DOHH2 (cell line): ENCODE data around the gene MEOX1.

Experiments
- H3F3A ChIP-seq: fragments of 200-600 bp; sonication (generic), shearing (Covaris generic); 2 replicates; pipeline ENCODE4 v1.6.0; 2016; ENCODE audit warnings: antibody characterized with exemption, mild to moderate bottlenecking; ENCODE audit not compliant: control insufficient read depth, insufficient read depth
- H3K27ac ChIP-seq: fragments of 200-600 bp; sonication (generic); 2 replicates; pipeline ENCODE4 v1.5.1; 2014; ENCODE audit warnings: low read depth, mild to moderate bottlenecking, low read length, moderate library complexity
- H3K27me3 ChIP-seq: fragments of 200-600 bp; sonication (generic); 2 replicates; pipeline ENCODE4 v1.6.1; 2014; ENCODE audit warnings: mild to moderate bottlenecking, low read length, mixed read lengths; ENCODE audit not compliant: control insufficient read depth
- H3K36me3 ChIP-seq: fragments of 200-600 bp; sonication (generic); 2 replicates; pipeline ENCODE4 v1.6.1; 2014; ENCODE audit warnings: mild to moderate bottlenecking, low read length, moderate library complexity, mixed read lengths; ENCODE audit not compliant: control insufficient read depth
- H3K4me1 ChIP-seq: fragments of 200-600 bp; sonication (generic); 2 replicates; pipeline ENCODE4 v1.6.1; 2014; ENCODE audit warnings: mild to moderate bottlenecking, low read length, mixed read lengths; ENCODE audit not compliant: control insufficient read depth
- H3K4me2 ChIP-seq: fragments of 200-600 bp; sonication (generic); 2 replicates; pipeline ENCODE4 v1.6.0; 2014; ENCODE audit warnings: mild to moderate bottlenecking, low read length, moderate library complexity
- H3K4me3 ChIP-seq: fragments of 200-600 bp; sonication (generic); 2 replicates; pipeline ENCODE4 v1.5.1; 2014; ENCODE audit warnings: mild to moderate bottlenecking, low read length, mixed read lengths
- H3K79me2 ChIP-seq: fragments of 200-600 bp; sonication (generic); 2 replicates; pipeline ENCODE4 v1.6.1; 2014; ENCODE audit warnings: mild to moderate bottlenecking, low read length, mixed read lengths; ENCODE audit not compliant: control insufficient read depth
- H3K9me2 ChIP-seq: fragments of 200-600 bp; sonication (generic); replicated peaks from 2 replicates; pipeline ENCODE4 v1.6.1; 2014; ENCODE audit warnings: mild to moderate bottlenecking, low read length, mixed read lengths; ENCODE audit not compliant: control insufficient read depth
- H3K9me3 ChIP-seq: fragments of 200-600 bp; sonication (generic); 2 replicates; pipeline ENCODE4 v1.6.1; 2014; ENCODE audit warnings: antibody characterized with exemption, low read length, mixed read lengths; ENCODE audit not compliant: control insufficient read depth, insufficient read depth
- H4K20me1 ChIP-seq: fragments of 200-600 bp; sonication (generic); 2 replicates; pipeline ENCODE4 v1.6.0; 2014; ENCODE audit warnings: low read depth, mild to moderate bottlenecking, antibody characterized with exemption, low read length, moderate library complexity; ENCODE audit not compliant: control insufficient read depth, insufficient read depth
- CTCF ChIP-seq: fragments of 200-600 bp; sonication (generic); IDR thresholded peaks from one replicate; pipeline ENCODE4 v1.5.1; 2014; ENCODE audit warnings: antibody characterized with exemption, mild to moderate bottlenecking, low read depth, low read length; ENCODE audit not compliant: poor library complexity, severe bottlenecking
- EZH2phosphoT487 ChIP-seq: fragments of 200-600 bp; sonication (generic); IDR thresholded peaks from 2 replicates; pipeline ENCODE4 v1.6.1; 2017; ENCODE audit warnings: borderline replicate concordance, mild to moderate bottlenecking, antibody characterized with exemption, low read length, moderate library complexity, mixed read lengths

MEOX1 gene

GRCh38 chr17:43707184-43707583 lies 45.5 kb upstream of the MEOX1 start:
- Histone ChIP-seq H3K4me3 (no peak overlapping the region), H3K27me3 (no peaks in the 10 kb centered on the region; the same call in 1 of the 2 replicates), H3K9me2 (no peaks in the 10 kb centered on the region), H4K20me1 (no peaks in the 10 kb centered on the region), H3F3A (no peaks in the 10 kb centered on the region), H3K79me2 (no peaks in the 10 kb centered on the region), H3K9me3 (no peaks in the 10 kb centered on the region; the same call in 1 of the 2 replicates), H3K4me1 (no peaks in the 10 kb centered on the region), H3K4me2 (no peak overlapping the region), H3K27ac (no peak overlapping the region), H3K36me3 (no peaks in the 10 kb centered on the region)
- no peak for TF ChIP-seq CTCF
- TF ChIP-seq EZH2phosphoT487, result no peak

- Histone ChIP-seq H4K20me1 (no peaks in the 10 kb centered on the region), H3K4me3 (no peak overlapping the region), H3K4me2 (no peak overlapping the region), H3K36me3 (no peaks in the 10 kb centered on the region), H3K9me3 (no peaks in the 10 kb centered on the region; the same call in 1 of the 2 replicates), H3F3A (no peaks in the 10 kb centered on the region), H3K27ac (no peak overlapping the region), H3K4me1 (no peaks in the 10 kb centered on the region), H3K27me3 (no peaks in the 10 kb centered on the region; the same call in 1 of the 2 replicates), H3K79me2 (no peaks in the 10 kb centered on the region), H3K9me2 (no peaks in the 10 kb centered on the region)
- TF ChIP-seq EZH2phosphoT487, result no peak
- TF ChIP-seq CTCF, result no peak
Measured at GRCh38 chr17:43706235-43706634, 44.5 kb upstream of the MEOX1 start.

GRCh38 chr17:43703630-43704029 lies 41.9 kb upstream of the MEOX1 start:
- H3K27me3 ChIP-seq, result no peaks in the 10 kb centered on the region
- no peaks in the 10 kb centered on the region for H3K79me2 ChIP-seq
- H3K4me2 ChIP-seq, result no peak overlapping the region
- H3K9me2 ChIP-seq, result no peaks in the 10 kb centered on the region
- H3K4me1 ChIP-seq, result no peaks in the 10 kb centered on the region
- no peak for TF ChIP-seq CTCF
- TF ChIP-seq EZH2phosphoT487, result no peak
- no peaks in the 10 kb centered on the region for H4K20me1 ChIP-seq
- no peak overlapping the region for H3K4me3 ChIP-seq
- H3K36me3 ChIP-seq, result no peaks in the 10 kb centered on the region
- no peaks in the 10 kb centered on the region for H3F3A ChIP-seq
- no peak overlapping the region for H3K27ac ChIP-seq
- no peaks in the 10 kb centered on the region; the same call in 1 of the 2 replicates for H3K9me3 ChIP-seq
